ENCODE data around the gene FN3K. TPM values are rescaled to one million over a fixed set of nuclear protein-coding genes. Genes with fewer than 3 reads are reported as not detected.
A peak's percentile ranks its signal among the peaks of the same experiment; 100 is the strongest.

Gene FN3K
- total and polyA plus RNA-seq, 2 of the 13 experiments (the other 11 are each of a cell fraction or from before 2014, with no cell fraction given) = 3.5 to 12.2 TPM

DNA sequence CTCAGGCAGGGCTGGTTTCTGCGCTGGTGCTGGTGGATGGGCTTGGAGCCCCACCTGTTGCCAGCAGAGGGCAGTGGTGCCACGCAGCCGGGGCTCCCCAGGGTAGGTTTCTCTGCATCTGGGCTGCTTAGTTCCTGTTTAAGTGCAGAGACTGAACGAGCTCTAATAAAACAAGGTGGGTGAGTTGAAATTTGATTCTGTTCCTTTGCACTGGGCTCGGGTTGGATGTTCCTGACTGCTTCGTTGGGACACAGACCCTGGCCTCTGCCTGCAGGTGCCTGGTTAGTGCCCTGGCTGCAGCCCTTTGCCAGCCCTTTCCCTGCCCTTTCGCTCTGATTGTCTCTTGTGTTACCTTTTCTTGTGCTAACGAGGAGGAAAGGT is 46.5 kb downstream of the FN3K start (continued):
- TF ChIP-seq IKZF5 (CRISPR knock-in tag; IDR thresholded peaks at IDR 0.05) (peak; percentile 53; the same call in 1 of the 2 replicates), ERF (CRISPR knock-in tag; IDR thresholded peaks at IDR 0.05) (0 out of 2 replicates have a peak, but pooled peaks have one; percentile 50), HNF1B (CRISPR knock-in tag; IDR thresholded peaks at IDR 0.05) (peak; percentile 27; the same call in 1 of the 2 replicates), SMC3 (IDR thresholded peaks at IDR 0.05; ENCODE audit: low read length) (peak; percentile 85), REXO4 (CRISPR knock-in tag; IDR thresholded peaks at IDR 0.05; ENCODE audit: borderline replicate concordance) (no peak), KDM6A (CRISPR knock-in tag; IDR thresholded peaks at IDR 0.05; ENCODE audit: low read depth) (no peak), SRF (IDR thresholded peaks at IDR 0.05; ENCODE audit: low read depth, low read length) (no peak), ATF7-NPFF (CRISPR knock-in tag; IDR thresholded peaks at IDR 0.05; ENCODE audit: low read depth) (peak; percentile 59; the same call in 1 of the 2 replicates), HBP1 (CRISPR knock-in tag; IDR thresholded peaks at IDR 0.05; ENCODE audit: low read depth) (no peak), RXRA (CRISPR knock-in tag; IDR thresholded peaks at IDR 0.05) (0 out of 2 replicates have a peak, but pooled peaks have one; percentile 19), KMT2B (CRISPR knock-in tag; IDR thresholded peaks at IDR 0.05) (no peak), CBFB (CRISPR knock-in tag; IDR thresholded peaks at IDR 0.05) (0 out of 2 replicates have a peak, but pooled peaks have one; percentile 21), ZNF883 (CRISPR knock-in tag; IDR thresholded peaks at IDR 0.05; ENCODE audit: not compliant biosample characterization) (peak; percentile 83), EEA1 (CRISPR knock-in tag; IDR thresholded peaks at IDR 0.05; ENCODE audit: borderline replicate concordance) (peak; percentile 52; the same call in 1 of the 2 replicates), GATAD1 (CRISPR knock-in tag; IDR thresholded peaks at IDR 0.05) (peak; percentile 55; the same call in 1 of the 2 replicates), KAT8 (CRISPR knock-in tag; IDR thresholded peaks at IDR 0.05) (peak; percentile 43; the same call in 1 of the 2 replicates), MIER2 (CRISPR knock-in tag; IDR thresholded peaks at IDR 0.05) (no peak), RORA (CRISPR knock-in tag; IDR thresholded peaks at IDR 0.05) (no peak)
- TF ChIP-seq, protein P1, sequence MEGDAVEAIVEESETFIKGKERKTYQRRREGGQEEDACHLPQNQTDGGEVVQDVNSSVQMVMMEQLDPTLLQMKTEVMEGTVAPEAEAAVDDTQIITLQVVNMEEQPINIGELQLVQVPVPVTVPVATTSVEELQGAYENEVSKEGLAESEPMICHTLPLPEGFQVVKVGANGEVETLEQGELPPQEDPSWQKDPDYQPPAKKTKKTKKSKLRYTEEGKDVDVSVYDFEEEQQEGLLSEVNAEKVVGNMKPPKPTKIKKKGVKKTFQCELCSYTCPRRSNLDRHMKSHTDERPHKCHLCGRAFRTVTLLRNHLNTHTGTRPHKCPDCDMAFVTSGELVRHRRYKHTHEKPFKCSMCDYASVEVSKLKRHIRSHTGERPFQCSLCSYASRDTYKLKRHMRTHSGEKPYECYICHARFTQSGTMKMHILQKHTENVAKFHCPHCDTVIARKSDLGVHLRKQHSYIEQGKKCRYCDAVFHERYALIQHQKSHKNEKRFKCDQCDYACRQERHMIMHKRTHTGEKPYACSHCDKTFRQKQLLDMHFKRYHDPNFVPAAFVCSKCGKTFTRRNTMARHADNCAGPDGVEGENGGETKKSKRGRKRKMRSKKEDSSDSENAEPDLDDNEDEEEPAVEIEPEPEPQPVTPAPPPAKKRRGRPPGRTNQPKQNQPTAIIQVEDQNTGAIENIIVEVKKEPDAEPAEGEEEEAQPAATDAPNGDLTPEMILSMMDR (CRISPR knock-in tag; IDR thresholded peaks at IDR 0.05) = peak; percentile 98
- TF ChIP-seq, protein P2, sequence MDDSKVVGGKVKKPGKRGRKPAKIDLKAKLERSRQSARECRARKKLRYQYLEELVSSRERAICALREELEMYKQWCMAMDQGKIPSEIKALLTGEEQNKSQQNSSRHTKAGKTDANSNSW (CRISPR knock-in tag; IDR thresholded peaks at IDR 0.05; ENCODE audit: borderline replicate concordance) = no peak
- TF ChIP-seq, protein P3, sequence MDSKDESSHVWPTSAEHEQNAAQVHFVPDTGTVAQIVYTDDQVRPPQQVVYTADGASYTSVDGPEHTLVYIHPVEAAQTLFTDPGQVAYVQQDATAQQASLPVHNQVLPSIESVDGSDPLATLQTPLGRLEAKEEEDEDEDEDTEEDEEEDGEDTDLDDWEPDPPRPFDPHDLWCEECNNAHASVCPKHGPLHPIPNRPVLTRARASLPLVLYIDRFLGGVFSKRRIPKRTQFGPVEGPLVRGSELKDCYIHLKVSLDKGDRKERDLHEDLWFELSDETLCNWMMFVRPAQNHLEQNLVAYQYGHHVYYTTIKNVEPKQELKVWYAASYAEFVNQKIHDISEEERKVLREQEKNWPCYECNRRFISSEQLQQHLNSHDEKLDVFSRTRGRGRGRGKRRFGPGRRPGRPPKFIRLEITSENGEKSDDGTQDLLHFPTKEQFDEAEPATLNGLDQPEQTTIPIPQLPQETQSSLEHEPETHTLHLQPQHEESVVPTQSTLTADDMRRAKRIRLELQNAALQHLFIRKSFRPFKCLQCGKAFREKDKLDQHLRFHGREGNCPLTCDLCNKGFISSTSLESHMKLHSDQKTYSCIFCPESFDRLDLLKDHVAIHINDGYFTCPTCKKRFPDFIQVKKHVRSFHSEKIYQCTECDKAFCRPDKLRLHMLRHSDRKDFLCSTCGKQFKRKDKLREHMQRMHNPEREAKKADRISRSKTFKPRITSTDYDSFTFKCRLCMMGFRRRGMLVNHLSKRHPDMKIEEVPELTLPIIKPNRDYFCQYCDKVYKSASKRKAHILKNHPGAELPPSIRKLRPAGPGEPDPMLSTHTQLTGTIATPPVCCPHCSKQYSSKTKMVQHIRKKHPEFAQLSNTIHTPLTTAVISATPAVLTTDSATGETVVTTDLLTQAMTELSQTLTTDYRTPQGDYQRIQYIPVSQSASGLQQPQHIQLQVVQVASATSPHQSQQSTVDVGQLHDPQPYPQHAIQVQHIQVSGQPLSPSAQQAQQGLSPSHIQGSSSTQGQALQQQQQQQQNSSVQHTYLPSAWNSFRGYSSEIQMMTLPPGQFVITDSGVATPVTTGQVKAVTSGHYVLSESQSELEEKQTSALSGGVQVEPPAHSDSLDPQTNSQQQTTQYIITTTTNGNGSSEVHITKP (CRISPR knock-in tag; IDR thresholded peaks at IDR 0.05; ENCODE audit: low read depth) = no peak
